SW 1271 (cell line): ENCODE data around the gene SIK2.
"Not testable (repeated sequence)": the region's sequence is repeated elsewhere in the genome, so short reads cannot be mapped to it uniquely, and the experiment has no call there.

Experiments used
- DNase-seq, 2 experiments: peaks; one replicate each; lab custom pipeline; 2025; lab: John Stamatoyannopoulos, UW

The SIK2 gene

GRCh38 chr11:111699579-111700156 lies 97.4 kb downstream of the SIK2 start:
- no peak for DNase-seq

- no peak for DNase-seq
These were observed 97.9 kb downstream of the SIK2 start for GRCh38 chr11:111700162-111700561.

GRCh38 chr11:111702623-111703022 lies 100.4 kb downstream of the SIK2 start:
- DNase-seq: no peak

GRCh38 chr11:111703576-111703975 lies 101.3 kb downstream of the SIK2 start:
- no peak for DNase-seq

- no peak for DNase-seq
These were observed 104.9 kb downstream of the SIK2 start for GRCh38 chr11:111707039-111707690.

GRCh38 chr11:111707691-111708067 lies 105.4 kb downstream of the SIK2 start:
- DNase-seq: no peak

- DNase-seq: no peak
These were observed 112.3 kb downstream of the SIK2 start for GRCh38 chr11:111714522-111714921.

- DNase-seq: no peak
These were observed 113.0 kb downstream of the SIK2 start for GRCh38 chr11:111715142-111715816.

GRCh38 chr11:111717660-111718059 lies 115.4 kb downstream of the SIK2 start:
- DNase-seq: not testable (repeated sequence)

GRCh38 chr11:111718436-111718835 lies 116.2 kb downstream of the SIK2 start:
- DNase-seq: no peak

GRCh38 chr11:111718859-111719258 lies 116.6 kb downstream of the SIK2 start:
- no peak for DNase-seq

- no peak for DNase-seq
These were observed 117.1 kb downstream of the SIK2 start for GRCh38 chr11:111719379-111719778.

GRCh38 chr11:111720801-111721494 lies 118.7 kb downstream of the SIK2 start:
- no peak for DNase-seq

GRCh38 chr11:111722501-111722900 lies 120.3 kb downstream of the SIK2 start:
- no peak for DNase-seq

- no peak for DNase-seq
These were observed 121.3 kb downstream of the SIK2 start for GRCh38 chr11:111723595-111723994.

- DNase-seq: no peak
These were observed 122.4 kb downstream of the SIK2 start for GRCh38 chr11:111724615-111725129.

GRCh38 chr11:111725621-111726020 lies 123.4 kb downstream of the SIK2 start:
- DNase-seq: no peak

- no peak for DNase-seq
These were observed 124.1 kb downstream of the SIK2 start for GRCh38 chr11:111726301-111726713.

GRCh38 chr11:111727431-111727830 lies 125.2 kb downstream of the SIK2 start:
- no peak for DNase-seq

GRCh38 chr11:111729071-111729830 lies 127.0 kb downstream of the SIK2 start:
- no peak for DNase-seq

GRCh38 chr11:111729831-111730311 lies 127.6 kb downstream of the SIK2 start:
- DNase-seq: no peak
